ENCODE data around the gene SSBP3.
"Not testable (repeated sequence)": the region's sequence is repeated elsewhere in the genome, so short reads cannot be mapped to it uniquely, and the experiment has no call there.

The SSBP3 gene

DNA sequence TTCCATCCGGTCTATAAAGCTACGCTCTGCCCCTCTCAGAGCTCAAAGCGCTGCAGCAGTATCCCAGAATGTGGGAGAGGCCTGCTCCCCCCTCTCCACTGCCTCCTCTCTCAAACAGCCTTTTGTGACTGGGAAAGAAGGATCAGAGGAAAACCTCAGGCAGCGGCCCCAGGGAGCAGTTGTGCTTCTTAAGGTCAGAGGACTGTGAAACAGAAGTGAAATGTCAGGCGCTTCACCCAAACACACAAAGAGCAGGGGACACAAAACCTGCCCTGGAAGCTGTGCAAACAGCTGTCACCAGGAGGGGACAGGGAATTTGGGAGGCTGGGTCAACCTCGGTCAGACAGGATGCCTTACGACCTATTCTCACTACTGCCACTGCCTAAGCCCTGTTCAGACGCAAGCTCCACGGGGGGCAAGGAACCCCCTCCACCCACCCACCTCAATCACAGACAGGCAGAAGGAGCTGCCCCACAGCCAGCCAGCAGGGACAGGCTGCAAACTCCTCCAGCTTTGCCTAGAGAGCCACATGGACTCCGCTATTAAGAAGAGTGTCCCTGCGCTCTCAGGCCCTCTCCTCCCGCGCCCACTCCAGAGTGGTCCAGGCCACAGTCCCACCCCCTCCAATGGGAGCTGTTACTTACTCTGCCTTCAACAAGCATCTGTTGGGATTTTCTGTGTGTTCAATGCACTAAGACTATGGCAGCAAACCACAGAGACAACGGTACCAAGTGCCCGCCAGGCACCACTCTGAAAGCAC, 14.6 kb downstream of the SSBP3 start:
- no peak for DNase-seq

DNA sequence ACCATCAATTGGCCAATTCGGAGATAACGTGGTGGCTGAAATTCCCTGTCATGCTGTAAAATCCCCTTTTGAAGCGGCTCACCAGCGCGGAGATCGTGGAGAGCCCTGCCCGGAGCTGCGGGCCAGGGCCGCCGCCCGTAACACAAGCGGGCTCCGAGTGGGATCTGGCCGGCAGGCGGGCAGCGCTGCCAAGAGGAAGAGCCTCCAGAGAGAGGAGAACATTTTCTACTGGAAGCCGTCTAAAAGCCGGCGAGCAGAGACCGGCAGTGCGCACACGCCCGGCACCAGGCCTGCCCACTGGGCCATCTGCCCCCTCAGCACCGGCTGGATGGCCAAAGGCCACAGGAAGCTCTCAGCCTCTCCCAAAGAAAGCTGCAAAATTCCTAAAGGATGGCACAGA, 15.5 kb downstream of the SSBP3 start:
- no peak for DNase-seq

DNA sequence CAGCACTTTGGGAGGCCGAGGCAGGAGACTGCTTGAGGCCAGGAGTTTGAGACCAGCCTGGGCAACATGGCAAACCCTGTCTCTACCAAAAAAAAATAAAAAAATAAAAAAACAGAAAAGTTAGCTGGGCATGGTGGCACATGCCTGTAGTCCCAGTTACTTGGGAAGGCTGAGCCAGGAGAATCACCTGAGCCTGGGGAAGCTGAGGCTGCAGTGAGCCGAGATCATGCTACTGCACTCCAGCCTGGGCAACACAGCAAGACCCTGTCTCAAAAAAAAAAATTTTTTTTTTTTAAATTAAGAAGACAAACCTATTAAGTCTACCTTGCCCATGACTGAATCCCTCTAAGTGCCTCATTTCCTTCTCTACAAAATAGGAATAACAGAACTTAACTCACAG, 16.6 kb downstream of the SSBP3 start:
- DNase-seq: not testable (repeated sequence)

DNA sequence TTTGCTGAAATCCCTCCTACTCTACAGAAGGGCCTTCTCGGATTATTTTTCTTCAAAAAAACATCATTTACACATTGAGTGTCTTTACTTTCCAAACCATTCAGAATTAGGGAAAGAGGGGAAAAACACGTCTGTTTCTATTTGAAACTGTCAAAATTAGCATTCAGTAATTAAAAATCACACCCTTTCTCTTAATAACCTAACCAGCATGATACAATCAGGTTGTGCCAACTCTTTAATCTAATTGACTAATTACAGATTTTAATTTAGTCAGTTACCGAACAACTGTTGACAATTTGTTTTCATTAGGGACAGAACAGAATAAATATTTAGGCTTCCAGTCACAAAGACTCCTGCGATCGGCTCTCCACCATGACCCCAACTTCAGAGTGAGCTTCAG, 18.8 kb downstream of the SSBP3 start:
- DNase-seq: no peak

DNA sequence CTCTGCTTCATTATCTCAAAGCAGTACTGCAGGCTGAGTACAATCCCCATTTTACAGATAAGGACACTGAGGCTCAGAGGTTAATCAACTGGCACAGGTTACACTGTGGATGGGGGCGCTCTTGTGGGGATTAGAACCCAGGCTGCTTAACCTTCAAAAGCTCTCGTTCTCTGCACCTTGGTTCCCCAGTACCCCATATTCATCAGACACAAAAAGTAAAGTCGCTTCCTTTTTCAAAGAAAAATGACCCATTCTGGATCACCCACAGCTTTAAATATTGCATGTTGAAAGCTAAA, 20.5 kb downstream of the SSBP3 start:
- DNase-seq: no peak

DNA sequence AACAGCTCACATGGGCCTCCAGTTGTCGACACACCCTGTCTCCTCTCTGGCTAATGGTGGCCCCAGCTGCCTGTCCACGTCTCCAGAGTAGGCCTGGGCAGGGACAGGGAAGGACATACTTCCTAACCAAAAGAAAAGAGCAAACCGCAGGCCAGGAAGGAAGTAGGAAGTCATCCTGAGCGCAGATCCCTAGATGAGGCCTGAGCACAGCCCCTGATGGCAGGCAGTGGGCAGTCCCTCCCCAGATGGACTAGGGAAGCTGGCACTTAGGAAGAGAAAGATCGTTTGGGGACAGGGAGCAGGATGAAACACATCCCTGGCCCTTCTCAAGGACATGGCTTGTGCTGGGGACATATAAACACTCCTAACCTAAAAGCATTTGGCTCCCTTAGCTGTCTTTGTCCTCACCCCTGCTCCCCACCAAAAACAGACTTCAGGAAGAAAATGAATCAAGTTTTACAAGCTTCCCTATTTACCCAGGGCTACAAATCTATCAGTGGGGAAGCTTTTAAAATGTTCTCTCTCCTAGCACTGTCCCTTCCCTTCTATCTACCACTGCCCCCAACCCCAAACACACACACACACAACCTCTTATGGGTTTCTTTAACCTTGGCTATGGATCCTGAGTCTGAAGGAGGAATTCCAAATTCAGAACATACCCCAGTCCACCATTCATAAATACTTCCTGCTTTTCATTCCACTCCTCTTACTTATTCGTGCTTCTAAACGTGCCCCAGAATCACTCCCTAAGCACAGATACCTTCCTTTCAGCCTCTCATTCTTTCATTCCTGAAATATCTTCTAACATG, 21.1 kb downstream of the SSBP3 start:
- DNase-seq: no peak

DNA sequence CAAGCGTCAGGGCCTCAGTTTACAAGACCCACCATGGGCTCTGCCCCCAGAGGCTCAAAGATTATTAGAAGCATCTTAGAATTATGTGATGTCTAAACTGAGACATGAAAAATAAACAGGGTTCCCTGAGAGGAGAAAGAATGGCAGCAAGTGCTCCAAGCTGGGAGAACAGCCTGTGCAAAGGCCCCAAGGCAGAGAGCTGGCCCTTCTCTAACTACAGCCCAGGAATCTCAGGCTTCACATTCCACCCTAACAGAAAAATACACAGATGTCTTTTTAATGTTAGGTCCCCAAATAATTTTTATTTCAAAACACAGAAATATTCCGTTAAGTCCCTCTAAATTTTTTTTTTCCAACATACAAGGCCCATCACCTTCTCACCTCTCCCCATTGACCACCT, 21.7 kb downstream of the SSBP3 start:
- DNase-seq: no peak

DNA sequence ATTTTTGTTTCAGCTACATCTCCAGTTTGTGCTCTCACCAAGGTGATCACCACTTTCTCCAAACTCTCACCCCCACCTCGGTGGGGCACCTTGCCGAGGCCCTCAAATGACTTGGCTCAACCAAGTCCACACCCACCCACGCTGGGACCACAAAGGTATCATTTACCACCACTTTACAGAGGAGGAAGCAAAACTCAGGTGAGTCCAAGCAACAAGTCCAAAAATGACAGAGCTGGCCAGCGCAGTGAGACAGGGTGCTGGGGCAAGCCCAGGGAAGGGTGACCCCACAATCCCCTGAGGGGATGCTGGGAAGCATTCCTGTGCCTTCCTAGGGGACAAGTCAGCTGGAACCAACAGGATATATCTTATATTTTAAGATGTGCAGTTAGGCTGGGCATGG, 24.7 kb downstream of the SSBP3 start:
- DNase-seq: no peak

DNA sequence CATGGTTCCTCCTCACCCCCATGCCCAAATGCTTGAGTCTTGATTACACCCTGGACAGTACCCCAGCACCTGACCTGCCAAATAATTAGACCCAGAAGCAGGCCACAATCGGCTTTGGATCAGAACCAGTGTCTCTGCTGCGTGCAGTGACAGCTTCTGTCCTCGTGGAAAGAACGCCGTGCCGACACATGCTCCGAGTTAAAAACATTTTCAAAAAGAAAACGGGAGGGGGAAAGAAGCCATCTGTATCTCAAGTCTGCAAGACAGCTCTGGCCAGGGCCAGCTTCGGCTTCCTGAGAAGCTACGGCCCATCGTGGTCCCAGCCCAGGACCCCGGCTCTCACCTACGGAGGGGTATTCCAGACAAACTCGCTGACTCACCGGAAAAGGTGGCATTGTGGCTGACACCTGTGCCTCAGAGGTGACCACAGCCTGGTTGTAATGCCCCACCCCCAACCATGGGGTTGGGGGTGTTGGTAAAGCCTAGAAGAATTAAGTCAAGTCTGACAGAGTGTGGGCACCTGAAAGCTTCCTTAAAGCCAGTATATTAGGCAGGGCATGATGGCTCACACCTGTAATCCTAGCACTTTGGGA, 25.8 kb downstream of the SSBP3 start:
- DNase-seq: no peak

DNA sequence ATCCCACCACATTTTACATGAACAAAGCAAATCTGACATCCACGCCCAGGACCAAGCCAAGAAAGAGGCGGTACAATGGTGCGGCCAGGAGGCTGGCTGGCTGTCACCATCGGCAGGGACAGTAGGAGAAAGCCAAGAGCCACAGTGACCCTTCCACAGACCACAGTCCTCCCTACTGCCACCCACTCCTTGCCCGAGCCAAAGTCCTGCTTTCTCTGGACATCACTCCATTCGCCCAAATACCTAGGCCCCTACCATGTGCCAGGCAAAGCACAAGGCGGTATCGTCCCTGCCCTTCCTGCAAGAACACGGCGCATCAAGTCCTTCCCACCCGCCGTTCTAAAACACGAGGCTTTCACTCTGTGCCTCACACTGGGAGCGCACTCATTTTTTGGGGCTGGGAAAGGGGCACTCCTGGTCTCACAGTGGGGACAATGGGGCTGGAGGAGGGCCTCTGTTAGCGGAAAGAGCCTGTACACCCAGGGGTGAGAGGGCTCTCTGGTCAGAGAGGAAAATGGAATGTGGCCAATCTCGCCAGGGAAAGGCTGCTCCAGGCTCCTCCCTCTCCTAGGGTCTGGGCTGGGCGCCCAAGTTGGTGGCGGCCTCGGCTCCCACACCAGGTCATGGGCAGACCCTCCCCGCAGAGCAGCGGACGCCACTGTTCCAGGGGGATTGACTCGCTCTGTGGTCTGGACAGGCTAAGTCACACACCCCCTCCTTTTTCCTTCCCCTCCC, 26.5 kb downstream of the SSBP3 start:
- no peak for DNase-seq

DNA sequence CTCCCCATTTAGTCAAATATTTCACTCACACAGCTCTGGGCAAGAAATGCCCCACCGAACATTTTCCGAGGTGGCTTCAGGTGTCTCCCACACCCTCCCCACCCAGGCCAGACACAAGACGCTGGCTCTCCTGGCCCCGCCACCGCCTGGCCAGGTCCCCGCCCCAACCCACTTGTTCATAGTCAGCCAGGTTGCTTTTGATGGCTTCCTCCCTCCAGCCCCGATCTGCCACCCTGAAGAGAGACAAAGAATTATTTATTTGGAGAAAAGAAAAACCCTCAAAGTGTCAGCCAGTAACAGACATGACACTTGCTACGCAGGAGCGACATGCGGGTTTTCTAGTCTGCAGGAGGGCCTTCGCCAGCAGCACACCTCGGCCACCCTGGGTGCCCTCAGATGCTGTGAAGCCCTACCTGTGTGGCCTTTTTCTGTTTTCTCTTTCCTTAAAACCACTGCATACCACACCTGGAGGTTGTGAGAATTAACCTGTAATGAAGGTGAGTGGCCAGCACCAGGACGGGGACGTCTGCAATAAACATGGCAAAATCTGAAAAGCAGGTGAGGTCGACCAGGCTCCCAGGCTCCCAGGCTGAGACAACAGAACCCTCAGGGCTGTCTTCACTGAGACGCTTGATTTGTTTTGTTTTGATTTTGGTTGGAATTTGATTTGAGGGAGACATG, 27.2 kb downstream of the SSBP3 start:
- DNase-seq: no peak

DNA sequence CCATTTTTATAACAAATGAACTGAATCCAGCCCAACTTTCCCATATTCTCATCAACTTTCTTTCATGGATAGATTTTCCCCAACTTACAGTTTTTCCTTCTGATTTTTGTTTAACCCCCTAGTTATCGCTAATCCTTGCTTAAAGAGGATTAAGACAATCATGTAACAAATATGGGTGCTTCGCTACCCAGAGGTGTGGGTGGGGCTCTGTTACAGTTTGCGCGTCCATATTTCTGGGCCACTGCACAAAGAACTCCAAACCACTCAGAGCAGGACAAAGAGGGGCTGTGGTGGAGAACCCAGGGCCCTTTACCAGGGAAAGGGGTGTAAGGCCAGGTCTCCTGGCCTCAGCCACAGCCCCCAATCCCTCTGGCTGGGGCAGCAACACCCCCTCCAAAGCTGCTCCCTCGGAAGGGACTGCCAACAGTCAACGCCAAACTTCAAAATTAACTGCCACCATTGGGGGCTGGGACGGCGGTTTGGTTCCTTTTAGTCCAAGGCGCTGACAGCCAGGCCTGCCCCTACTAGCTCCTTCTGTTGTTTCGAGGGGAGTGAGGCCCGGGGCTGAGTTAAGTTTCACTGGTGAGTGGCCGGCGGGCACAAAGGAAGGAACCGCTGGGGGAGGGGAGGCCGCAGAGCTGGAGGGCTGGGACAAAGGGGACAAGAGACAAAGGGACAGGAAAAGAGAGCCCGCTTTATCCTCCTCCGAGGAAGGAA, 27.9 kb downstream of the SSBP3 start:
- DNase-seq: no peak

DNA sequence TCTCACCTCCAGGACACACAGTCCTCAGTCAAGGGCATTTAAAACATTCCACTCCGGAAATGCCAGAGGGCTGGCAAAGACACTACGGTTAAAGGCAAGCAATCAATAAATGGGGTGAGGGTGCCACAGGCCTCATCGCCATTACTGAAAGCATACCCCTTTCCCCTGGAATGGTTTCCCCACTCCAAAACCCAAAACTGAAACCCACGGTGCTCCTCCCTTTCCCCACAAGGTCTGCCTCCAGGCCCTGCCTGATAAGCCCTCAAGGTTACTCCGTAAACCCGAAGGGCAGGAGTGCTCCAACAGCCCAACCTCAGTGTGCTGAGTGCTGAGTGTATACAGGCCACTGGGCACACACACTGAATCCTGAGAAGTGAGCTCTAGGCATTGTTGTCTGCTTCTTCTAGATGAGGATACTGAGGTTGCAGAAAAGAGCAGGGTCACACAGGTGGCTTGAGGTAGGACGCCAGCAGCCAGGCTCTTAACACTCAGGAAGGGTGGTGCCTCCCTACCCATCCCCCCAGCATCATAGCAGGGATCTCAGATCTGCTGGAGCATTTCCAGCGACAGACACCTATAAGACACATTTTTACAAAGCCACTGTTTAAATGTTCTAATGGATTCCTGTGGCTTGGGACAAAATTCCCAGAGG, 29.0 kb downstream of the SSBP3 start:
- no peak for DNase-seq

DNA sequence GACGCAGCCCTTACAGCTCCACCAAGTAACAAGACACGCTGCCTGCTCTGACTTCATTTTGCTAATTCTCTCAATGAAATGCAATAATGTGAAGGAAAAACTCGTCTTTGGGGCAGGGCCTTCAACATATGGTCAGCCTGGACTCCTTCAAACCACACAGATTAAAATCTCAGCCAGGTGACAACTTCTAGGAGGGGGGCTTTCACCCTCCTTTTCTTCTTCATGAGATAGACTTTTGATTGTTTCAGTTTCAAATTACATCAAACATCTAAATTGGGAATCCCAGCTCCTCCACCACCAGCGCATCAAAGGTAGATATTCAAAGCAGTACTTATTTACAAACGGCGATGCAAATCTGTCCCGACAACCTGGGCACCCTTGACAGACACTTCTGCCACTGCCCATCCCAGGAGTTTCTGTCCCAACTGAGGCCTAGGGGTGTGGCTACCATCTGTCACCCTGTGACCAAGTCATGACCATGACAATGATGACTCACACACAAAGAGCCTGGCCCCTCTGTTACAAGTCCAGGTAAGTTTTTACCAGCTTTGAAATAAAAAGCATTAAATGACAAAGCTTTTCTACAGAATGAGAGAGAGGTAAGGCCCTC, 29.7 kb downstream of the SSBP3 start:
- no peak for DNase-seq

DNA sequence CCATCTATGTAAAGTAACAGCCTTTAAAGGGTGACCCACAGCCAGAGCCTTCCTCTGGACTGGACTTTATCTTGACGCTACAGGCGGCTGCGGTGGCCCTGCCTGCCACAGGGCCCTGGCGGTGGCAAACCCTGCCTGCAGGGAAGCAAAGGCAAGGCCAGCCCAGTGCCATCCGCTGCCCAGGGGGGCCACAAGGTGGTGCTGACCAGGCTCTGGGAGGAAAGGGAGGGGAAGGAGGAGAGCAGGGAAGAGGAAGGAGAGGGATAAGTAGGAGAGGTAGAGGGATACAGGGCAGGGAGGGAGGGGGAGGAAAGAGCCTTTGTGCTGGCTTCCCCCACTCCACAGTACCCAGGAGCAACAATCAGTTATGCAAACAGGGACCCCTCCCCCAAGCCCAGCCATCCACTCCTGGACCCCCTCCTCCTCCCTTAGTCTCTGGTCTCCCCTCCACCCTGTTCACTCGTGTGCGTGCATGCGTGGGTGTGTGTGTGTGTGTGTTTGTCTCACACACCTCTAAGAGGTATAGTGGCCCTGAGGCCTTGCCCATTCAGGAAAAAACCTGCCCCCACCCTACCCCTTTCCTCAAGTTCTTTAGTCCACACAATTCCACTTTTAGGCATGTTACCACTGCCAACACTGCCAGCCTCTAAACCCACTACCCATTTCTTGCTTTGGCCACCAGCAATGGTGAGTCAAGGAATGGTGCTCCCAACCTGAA, 30.3 kb downstream of the SSBP3 start:
- DNase-seq: no peak

DNA sequence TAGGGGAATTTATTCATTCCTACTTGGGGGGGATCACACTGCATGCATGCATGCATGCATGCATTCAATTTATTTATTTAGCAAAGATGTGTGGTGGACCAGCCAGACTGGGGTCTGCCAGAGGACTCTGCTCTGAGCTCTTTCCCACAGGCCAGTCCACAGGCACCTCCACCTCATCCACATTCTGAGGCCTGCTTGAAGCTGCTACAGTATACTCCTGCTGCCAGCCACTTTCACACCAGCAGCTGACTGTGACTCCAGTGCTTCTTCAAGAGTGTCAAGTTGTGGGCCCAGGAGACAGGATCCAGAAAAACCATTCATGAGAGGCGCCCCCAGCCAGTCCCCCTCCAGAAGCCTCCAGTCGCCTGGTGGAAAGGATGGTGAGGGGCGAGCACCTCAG, 30.9 kb downstream of the SSBP3 start:
- no peak for DNase-seq

DNA sequence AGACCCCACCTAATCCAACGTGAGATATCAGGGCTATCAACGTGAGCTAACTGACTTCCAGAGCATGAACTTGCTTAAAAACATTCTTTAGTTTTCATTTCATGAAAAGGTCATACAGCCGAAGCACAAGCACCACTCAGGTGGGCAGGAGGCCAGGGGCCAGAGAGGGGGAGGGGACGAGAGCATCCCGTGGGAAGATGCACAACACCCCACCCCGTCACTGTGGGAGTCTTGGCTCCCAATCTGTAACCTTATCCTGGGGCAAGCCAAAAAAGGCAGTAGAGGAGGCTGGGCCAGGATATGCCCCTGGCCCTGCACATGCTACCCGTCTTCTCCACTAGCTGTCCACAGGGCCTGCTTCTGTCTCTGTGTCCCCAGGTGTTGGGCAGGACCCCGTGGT, 31.4 kb downstream of the SSBP3 start:
- DNase-seq: no peak

DNA sequence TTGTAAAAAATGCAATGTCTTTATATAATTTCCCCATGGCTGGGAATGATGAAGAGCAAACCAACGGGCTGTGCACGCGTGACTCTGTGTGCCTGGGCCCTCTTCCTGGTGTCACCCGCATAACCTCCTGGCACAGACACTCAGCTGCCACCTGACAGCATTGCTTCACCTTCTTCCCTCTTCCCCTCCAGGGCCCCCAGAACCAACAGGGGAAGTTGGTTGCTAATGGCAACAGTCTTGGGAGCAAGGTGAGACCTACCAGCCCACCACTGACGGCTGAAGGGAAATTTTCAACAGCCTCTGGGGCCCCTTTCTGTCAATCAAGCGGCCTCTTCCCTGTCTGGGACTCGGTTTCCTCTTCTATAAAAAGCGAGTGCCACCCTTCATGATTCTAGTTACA, 33.2 kb downstream of the SSBP3 start:
- DNase-seq: no peak

DNA sequence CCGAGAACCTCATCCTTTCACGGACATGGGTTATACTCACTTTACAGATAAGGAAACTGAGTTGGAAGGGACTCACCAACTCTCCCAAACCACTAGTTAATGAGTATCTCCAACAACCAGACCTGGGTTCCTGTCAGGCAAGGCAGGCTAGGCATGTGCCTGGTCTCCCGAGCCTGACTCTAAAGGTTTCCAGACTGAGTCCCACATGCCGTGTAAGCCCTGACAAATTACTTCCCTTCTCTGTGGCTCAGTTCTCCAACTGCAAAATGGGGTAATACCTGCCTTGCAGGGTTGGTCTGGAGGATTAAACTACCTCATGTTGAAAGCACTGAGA, 34.3 kb downstream of the SSBP3 start:
- DNase-seq: no peak

DNA sequence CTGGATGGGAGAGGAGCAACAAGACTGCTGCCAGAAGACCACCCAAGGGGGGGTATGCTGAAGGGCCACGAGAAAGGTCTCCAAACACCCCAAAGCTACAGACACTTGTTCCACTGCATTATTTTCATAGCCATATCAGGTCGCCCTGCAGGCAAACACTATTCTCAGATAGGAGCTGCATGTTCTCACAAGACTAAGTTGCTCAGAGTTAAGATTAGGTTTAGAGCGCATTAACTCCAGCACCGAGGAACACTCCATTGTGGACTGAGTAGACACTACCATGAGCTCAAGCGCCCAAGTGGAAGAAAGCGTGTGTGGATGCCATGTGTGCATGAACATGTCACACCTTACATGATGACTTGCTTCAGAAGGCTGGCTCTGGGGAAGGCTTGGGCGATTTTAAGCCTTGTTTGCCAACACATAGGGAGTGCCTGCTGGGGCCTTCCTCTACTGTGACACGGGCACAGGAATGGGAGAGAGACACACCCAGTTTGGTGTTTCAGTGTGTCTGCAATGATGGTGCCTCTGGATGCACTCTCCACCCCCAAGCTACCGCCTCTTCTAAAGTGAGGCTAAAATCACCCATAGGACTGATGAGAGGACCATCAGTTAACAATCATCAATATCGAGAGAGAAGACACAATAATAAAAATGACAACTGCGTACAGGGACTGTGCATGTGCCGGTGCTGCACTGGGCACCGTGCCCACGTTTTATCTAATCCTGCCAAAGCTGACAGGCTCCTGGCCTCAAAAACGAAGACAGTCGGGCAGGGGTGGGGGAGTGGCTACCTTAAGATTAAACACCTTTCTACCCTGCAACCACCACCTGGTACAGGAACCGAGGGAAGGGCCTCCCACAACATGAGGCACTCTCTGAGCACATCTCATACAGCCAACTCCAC, 34.9 kb downstream of the SSBP3 start:
- DNase-seq: no peak
